Right cardiac atrium (tissue), 5 donors: Measurements from ENCODE around the gene RALB. TPM values are rescaled to one million over a fixed set of nuclear protein-coding genes. Genes with fewer than 3 reads are reported as not detected.
A peak's percentile ranks its signal among the peaks of the same experiment; 100 is the strongest.
"Not testable (repeated sequence)": the region's sequence is repeated elsewhere in the genome, so short reads cannot be mapped to it uniquely, and the experiment has no call there.

ENCODE experiments used
- ATAC-seq, 2 donors: fragments of 200-7000 bp; cut with Tn5 transposase; one replicate each; pipeline versions ENCODE4 v1.8.0 to v1.9.1; 2020; ENCODE audit warnings: moderate library complexity in 2 of 2, mild to moderate bottlenecking in 1 of 2
- DNase-seq, 3 donors: peaks; one replicate each; pipeline ENCODE4 v3.0.0-alpha.2; 2020
- H3K27ac ChIP-seq: one replicate; pipeline ENCODE4 v1.5.1; 2013; ENCODE audit warnings: mild to moderate bottlenecking, low read length, control low read depth, moderate library complexity
- H3K27me3 ChIP-seq: one replicate; pipeline ENCODE4 v1.6.1; 2013; ENCODE audit not compliant: control insufficient read depth, insufficient read depth
- H3K4me1 ChIP-seq: one replicate; pipeline ENCODE4 v1.6.1; 2013; ENCODE audit warnings: low read length; ENCODE audit not compliant: control insufficient read depth, insufficient read depth
- H3K4me3 ChIP-seq: one replicate; pipeline ENCODE4 v1.5.1; 2013; ENCODE audit warnings: low read length, control low read depth
- H3K9me3 ChIP-seq: one replicate; pipeline ENCODE4 v1.6.1; 2013; ENCODE audit warnings: low read length; ENCODE audit not compliant: control insufficient read depth
- whole genome bisulfite sequencing: extraction: QIAGEN DNeasy Blood & Tissue Kit; methylation state at CpG from one replicate; pipeline ENCODE4 v1.1.7; 2013; 5-methylcytosine and 5-hydroxymethylcytosine counted together
- intact Hi-C, 4 donors: fragments of 100-400 bp; cut with DNase I; formaldehyde crosslinking; loops; one replicate each; pipeline versions ENCODE4 v1.11.0 to v1.14.0; 2022 to 2023
- polyA plus RNA-seq: library from polyadenylated mRNA; stranded (reverse); fragments of 200-250 nt; gene quantifications from one replicate; pipeline ENCODE4 v1.2.3, GENCODE V29; 2013
- total RNA-seq, 4 donors: library from RNA; stranded (reverse); fragmentation: NEBNext Ultra II Directional; extraction: Animal tissue kit (Norgen Biotek cat#: 25700); gene quantifications; one replicate each; pipeline ENCODE4 v1.2.1, GENCODE V29; 2021
- donor health status: healthy with polysubstance abuse.
- donor health status: DM: no; HTN: yes; CAD: no.
- donor health status: DM: no; HTN: no; CAD: no.
- donor health status: DM: no; HTN: yes; CAD: no; lungs with severe emphysema.
- donor health status: DM: yes; HTN: yes; CAD: no.

Gene RALB
- total and polyA plus RNA-seq, 5 donors: 44.2 to 57.2 (median 48.9) TPM

DNA sequence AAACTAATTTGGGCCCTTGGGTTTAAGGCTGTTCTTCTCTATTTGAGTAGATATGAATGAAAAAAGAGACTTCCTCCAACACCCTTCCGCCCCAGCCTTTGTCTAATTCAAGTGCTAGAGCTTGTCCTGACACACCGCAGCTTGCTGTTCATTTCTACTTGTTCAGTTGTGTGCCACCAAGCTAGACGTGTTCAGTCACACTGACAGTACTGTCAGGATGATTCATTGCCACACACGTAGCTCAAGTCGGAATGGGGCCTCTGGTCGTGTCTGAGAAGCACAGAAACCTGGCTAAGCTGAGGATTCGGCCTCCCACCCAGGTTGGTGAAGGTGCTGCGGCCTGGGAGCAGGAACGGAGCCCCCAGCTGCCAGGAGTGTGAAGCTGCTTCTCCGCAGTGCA, 47.7 kb downstream of the RALB start:
- ATAC-seq: no peak
- Histone ChIP-seq H3K27ac (no peak overlapping the region), H3K4me3 (no peak overlapping the region), H3K4me1 (no peaks in the 10 kb centered on the region), H3K27me3 (no peaks in the 10 kb centered on the region), H3K9me3 (no peaks in the 10 kb centered on the region)
- no peak for DNase-seq
- WGBS: 88% methylated on average over 10 of the region's 10 CpGs
- intact Hi-C loops: no loop called here

DNA sequence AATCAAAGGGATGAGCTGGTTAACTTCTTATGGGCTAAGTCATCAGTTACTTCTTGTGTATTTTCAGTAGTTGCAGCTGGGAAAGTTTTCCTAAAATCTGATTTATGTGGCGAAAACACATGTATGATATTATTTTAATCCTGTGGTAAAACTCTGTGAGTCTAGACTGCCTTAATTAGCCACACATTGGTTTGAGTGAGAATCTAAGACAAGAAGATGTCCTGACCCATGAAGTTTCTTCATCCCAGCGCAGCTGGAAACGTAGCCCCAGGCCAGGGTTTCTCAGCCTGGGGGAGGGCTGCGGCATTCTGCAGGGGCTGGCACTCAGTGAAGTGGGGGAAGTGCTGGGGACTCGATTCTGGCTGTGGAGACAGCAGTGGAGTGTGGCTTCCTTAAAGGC, 48.6 kb downstream of the RALB start:
- H3K4me3 ChIP-seq: no peak overlapping the region
- DNase-seq: no peak
- 95% methylated on average over 5 of the region's 5 CpGs for WGBS
- ATAC-seq: no peak
- no peaks in the 10 kb centered on the region for H3K27me3 ChIP-seq
- intact Hi-C loops: no loop called here
- no peaks in the 10 kb centered on the region for H3K4me1 ChIP-seq
- no peak overlapping the region for H3K27ac ChIP-seq
- H3K9me3 ChIP-seq: no peaks in the 10 kb centered on the region

DNA sequence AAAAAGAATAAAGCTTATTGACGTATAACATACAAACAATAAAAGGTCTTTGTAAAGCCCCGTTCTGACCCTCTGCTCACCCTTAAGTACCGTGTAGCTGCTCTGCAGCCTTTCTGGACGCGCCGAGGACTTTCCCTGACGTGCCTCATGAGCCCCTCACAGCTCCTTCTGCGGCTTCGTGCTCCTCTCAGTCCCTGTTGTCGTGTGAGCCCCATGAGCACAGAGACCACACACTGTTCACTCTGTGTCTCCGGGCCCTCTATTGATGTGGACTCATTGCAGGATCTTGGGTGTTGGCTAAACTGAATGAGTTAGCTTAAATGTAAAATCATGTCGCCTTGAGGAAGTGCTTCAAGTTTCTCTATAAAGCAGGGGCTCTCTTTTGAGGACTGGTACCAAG, 49.6 kb downstream of the RALB start:
- DNase-seq (no peak), ATAC-seq (no peak)
- H3K4me3 ChIP-seq: no peak overlapping the region
- 91% methylated on average over 12 of the region's 12 CpGs for WGBS
- intact Hi-C loops: no loop called here
- no peaks in the 10 kb centered on the region for H3K27me3 ChIP-seq
- no peaks in the 10 kb centered on the region for H3K4me1 ChIP-seq
- H3K9me3 ChIP-seq: no peaks in the 10 kb centered on the region
- H3K27ac ChIP-seq: no peak overlapping the region

DNA sequence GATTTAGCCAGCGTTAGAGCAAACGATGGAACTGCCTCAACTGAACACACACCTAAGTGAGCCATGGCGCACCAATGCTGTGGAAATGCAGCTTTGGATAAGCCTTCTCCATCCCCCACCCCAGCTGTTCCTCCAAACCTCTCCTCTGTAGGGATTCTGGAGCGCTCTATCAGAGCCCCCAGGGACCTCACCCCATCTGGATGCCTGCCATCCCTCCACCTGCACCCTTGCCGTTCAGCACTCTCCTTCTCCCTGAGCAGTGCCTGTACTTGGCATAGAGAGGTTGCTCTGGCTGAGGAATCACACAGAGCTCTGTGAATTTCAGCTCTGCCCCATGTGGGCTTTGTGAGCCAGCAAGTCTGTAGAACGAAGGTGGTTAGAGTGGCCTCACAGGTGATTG, 50.5 kb downstream of the RALB start:
- Histone ChIP-seq H3K9me3 (no peaks in the 10 kb centered on the region), H3K4me3 (no peak overlapping the region), H3K27me3 (no peaks in the 10 kb centered on the region), H3K4me1 (no peaks in the 10 kb centered on the region), H3K27ac (no peak overlapping the region)
- WGBS: 79% methylated on average over 6 of the region's 6 CpGs
- ATAC-seq (no peak), DNase-seq (no peak)
- intact Hi-C loops: no loop called here

DNA sequence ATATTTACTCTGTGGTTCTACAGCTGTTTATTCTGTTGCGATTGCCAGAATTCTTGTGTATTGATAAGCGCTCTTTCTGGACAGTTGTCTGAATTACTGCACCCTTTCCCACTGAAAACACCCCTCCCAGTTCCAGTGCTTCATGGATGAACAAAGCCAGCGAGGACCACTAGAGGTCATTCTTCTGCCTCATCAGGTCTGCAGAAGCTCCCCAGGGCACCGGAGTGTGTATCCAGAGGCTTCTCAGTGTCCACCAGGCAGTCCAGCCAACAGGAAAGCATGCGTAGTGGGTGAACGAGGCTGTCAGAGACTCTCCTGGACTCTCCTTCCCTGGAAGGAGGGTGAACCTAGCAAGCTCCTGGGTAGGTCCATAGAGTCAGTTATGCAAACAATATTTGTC, 52.6 kb downstream of the RALB start:
- no peak overlapping the region for H3K4me3 ChIP-seq
- H3K27ac ChIP-seq: no peak overlapping the region
- H3K9me3 ChIP-seq: no peaks in the 10 kb centered on the region
- 50% methylated on average over 6 of the region's 6 CpGs for WGBS
- DNase-seq (no peak), ATAC-seq (peak in 1 of 2 donors; percentile 39)
- intact Hi-C loops: no loop called here
- no peaks in the 10 kb centered on the region for H3K27me3 ChIP-seq
- no peaks in the 10 kb centered on the region for H3K4me1 ChIP-seq

DNA sequence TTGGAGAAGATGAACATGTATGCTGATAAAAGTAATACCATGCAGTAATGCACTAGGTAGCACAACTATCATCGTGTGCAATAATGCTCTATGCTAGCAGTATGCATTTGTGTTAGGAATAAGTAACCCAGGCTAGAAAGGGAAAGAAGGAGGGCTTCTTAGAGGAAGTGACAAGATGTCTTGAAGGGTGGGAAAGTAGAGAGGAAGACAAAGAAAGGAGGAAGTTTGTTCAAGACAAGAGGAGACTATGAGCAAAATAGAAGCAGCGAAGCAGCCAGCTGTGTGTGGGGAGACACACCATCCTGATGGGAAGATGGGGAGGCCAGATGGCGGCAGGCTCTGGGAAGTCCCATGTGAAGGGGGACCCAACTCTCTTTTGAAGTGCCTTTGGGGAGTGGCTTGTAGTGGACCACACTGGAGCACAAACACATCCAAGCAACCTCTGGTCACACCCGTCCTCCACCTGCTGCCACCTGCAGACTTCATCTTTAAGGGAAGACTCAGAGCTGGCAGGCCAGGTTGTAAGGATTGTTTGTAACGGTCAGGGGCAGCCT, 53.4 kb downstream of the RALB start:
- 93% methylated on average over 5 of the region's 5 CpGs for WGBS
- no peak for ATAC-seq
- Histone ChIP-seq H3K4me3 (no peak overlapping the region), H3K27me3 (no peaks in the 10 kb centered on the region), H3K9me3 (no peaks in the 10 kb centered on the region), H3K4me1 (no peaks in the 10 kb centered on the region), H3K27ac (no peak overlapping the region)
- intact Hi-C loops: no loop called here
- DNase-seq: no peak

DNA sequence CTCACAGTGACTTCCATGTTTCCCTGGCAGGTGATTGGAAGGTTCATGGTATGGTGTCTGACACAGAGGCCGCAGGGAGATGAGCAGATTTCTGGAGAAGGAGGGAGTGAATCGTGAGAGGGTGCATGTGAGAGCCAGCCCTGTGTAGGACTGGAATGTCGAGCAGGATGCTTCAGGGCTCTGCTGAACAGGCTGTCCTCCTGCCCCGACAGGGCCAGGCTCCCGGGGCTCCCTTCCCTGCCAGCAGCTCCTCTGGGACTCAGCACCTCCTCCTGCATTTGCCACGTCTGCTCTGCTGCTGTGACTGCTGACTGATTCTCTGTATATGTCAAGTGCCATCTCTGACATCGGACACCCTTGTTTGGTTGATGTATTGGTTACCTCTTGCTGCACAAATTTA, 54.8 kb downstream of the RALB start:
- ATAC-seq (peak in 1 of 2 donors; percentile 32), DNase-seq (peak in 1 of 3 donors; percentile 38)
- Histone ChIP-seq H3K27me3 (no peaks in the 10 kb centered on the region), H3K4me1 (no peaks in the 10 kb centered on the region), H3K9me3 (no peaks in the 10 kb centered on the region), H3K27ac (no peak overlapping the region), H3K4me3 (no peak overlapping the region)
- 61% methylated on average over 7 of the region's 7 CpGs for WGBS
- intact Hi-C loops: no loop called here

DNA sequence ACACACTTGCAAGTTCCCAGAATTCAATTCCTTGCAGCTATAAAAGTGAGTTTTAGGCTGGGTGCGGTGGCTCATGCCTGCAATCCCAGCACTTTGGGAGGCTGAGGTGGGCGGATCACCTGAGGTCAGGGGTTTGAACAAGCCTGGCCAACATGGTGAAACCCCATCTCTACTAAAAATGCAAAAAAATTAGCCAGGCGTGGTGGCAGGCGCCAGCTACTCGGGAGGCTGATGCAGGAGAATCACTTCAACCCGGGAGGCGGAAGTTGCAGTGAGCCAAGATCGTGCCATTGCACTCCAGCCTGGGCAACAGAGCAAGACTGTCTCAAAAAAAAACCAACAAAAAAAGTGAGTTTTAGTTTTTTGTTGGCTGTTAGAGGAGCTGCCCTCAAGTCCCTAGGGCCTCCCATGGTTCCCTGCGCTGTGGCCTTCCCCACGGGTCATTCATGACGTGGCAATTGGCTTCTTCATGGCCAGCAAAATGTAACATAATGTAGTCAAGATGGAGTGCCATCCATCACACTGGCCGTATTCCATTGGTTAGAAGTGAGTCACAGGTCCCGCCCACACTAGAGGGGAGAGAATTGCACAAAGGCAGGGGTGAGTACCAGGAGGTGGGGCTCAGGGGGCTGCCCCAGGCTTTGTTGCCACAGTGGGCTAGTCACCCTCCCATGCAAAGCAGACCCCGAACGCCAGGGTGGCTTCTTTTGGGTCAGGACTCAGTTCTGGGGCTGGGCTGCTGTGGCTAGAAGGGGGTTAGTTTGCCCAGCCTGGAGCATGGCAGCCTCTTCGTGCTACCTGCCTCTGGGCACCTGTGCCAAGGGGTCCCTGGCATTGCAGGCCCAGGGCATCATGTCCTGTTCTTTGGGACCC, 55.6 kb downstream of the RALB start:
- intact Hi-C loops: no loop called here
- peak in 1 of 3 donors; percentile 51 for DNase-seq
- Histone ChIP-seq H3K4me1 (no peaks in the 10 kb centered on the region), H3K27me3 (no peaks in the 10 kb centered on the region), H3K4me3 (no peak overlapping the region), H3K9me3 (no peaks in the 10 kb centered on the region), H3K27ac (no peak overlapping the region)
- 93% methylated on average over 16 of the region's 16 CpGs for WGBS
- no peak for ATAC-seq

DNA sequence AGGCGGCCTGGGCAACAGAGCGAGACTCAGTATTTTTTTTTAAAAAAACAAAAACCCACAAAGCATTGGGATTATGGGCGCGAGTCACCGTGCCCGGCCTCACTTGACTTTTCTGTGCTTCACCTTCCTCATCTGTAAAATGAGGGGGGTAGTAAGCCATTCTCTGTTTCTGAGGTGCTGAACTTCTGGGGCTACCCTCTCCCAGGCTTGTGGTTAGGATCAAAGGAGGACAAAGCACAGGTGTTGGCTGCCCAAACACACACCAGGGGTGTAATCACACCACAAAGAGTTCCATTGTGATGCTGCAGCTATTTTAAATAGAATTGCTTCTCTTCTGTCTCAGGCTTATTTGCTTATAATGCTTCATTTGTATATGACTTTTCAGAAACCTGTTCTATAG, 57.5 kb downstream of the RALB start:
- Histone ChIP-seq H3K4me3 (no peak overlapping the region), H3K9me3 (no peaks in the 10 kb centered on the region), H3K27ac (no peak overlapping the region), H3K4me1 (no peaks in the 10 kb centered on the region), H3K27me3 (no peaks in the 10 kb centered on the region)
- intact Hi-C loops: loop anchor here in 2 of 4 donors (5.0 to 10.0 kb wide), 3 partner anchors 55 to 203 kb away; partner anchors contain the start of genes RALB (in 1 of the 2) and TMEM185B (in 1 of the 2)
- WGBS: 97% methylated on average over 6 of the region's 6 CpGs
- DNase-seq (no peak), ATAC-seq (no peak)

DNA sequence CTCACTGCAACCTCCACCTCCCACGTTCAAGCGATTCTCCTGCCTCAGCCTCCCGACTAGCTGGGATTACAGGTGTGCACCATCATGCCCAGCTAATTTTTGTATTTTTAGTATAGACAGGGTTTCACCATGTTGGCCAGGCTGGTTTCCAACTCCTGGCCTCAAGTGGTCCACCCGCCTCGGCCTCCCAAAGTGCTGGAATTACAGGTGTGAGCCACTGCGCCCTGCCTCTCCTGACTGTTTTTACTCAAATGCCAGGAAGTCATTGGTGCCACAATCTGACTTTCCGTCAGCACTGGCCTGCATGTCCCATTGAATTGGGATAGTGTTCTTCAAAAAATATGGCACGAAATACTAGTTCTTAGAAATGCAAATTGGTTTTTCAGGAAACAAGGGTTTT, 58.2 kb downstream of the RALB start:
- intact Hi-C loops: loop anchor here in 2 of 4 donors (5.0 to 10.0 kb wide), 3 partner anchors 56 to 204 kb away; partner anchors contain the start of genes RALB (in 1 of the 2) and TMEM185B (in 1 of the 2)

DNA sequence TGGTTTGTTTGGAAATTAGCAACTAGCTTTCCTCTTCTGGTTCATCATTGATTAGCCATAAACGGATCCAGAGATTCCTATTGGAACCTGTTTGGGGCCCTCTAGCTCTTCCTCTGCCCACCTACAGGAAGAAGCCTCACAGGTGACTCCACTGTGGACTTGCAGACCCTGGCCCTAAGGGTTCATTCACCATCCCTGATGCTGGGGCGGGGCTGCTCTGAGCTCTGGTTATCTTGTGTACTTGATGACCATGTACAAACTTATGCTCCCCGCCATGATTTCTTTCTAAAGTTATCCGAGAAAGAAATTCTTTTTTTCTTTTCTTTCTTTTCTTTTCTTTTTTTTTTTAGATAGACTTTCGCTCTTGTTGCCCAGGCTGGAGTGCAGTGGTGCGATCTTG, 59.4 kb downstream of the RALB start:
- H3K27me3 ChIP-seq: no peaks in the 10 kb centered on the region
- H3K4me3 ChIP-seq: no peak overlapping the region
- intact Hi-C loops: loop anchor here in 2 of 4 donors (5.0 to 10.0 kb wide), 3 partner anchors 57 to 205 kb away; partner anchors contain the start of genes RALB (in 1 of the 2) and TMEM185B (in 1 of the 2)
- H3K9me3 ChIP-seq: no peaks in the 10 kb centered on the region
- WGBS: 98% methylated on average over 6 of the region's 6 CpGs
- H3K27ac ChIP-seq: no peak overlapping the region
- H3K4me1 ChIP-seq: no peaks in the 10 kb centered on the region
- DNase-seq (no peak), ATAC-seq (no peak)

More for the DNA sequence above, 58.2 kb downstream of the RALB start:
- 97% methylated on average over 8 of the region's 8 CpGs for WGBS
- H3K9me3 ChIP-seq, H3K4me1 ChIP-seq, H3K27me3 ChIP-seq, H3K4me3 ChIP-seq, DNase-seq, ATAC-seq, H3K27ac ChIP-seq: not testable (repeated sequence)
